ENCODE data around the gene TMF1.

The TMF1 gene

GRCh38 chr3:69052472-69052898 lies 352 bp upstream of the TMF1 start:
- Histone ChIP-seq H3K4me3 (ENCODE audit: low read length in 2 of 2) (peak overlapping the region; percentile 76 to 98), H3K9ac (ENCODE audit: low read depth in 1 of 2, low read length in 2 of 2) (peak overlapping the region; percentile 97 to 98), H3K36me3 (ENCODE audit: control insufficient read depth in 2 of 2, insufficient read depth in 2 of 2, low read length in 2 of 2) (peaks cover 24 to 26% of the 10 kb centered on the region in 2 donors), H3K4me1 (ENCODE audit: control insufficient read depth in 2 of 2, insufficient read depth in 2 of 2, low read length in 2 of 2) (peaks cover 4 to 9% of the 10 kb centered on the region in 2 donors), H3K27me3 (ENCODE audit: control insufficient read depth in 2 of 2, insufficient read depth in 2 of 2, low read length in 2 of 2) (no peaks in the 10 kb centered on the region), H3K27ac (ENCODE audit: low read depth in 2 of 2, low read length in 2 of 2) (peak overlapping the region; percentile 96 to 98), H3K9me3 (ENCODE audit: control insufficient read depth in 2 of 2, low read length in 2 of 2) (no peaks in the 10 kb centered on the region)

- peaks cover 23 to 25% of the 10 kb centered on the region in 2 donors for H3K36me3 ChIP-seq (ENCODE audit: control insufficient read depth in 2 of 2, insufficient read depth in 2 of 2, low read length in 2 of 2)
- no peaks in the 10 kb centered on the region for H3K9me3 ChIP-seq (ENCODE audit: control insufficient read depth in 2 of 2, low read length in 2 of 2)
- peaks cover 4 to 9% of the 10 kb centered on the region in 2 donors for H3K4me1 ChIP-seq (ENCODE audit: control insufficient read depth in 2 of 2, insufficient read depth in 2 of 2, low read length in 2 of 2)
- no peak overlapping the region for H3K9ac ChIP-seq (ENCODE audit: low read depth in 1 of 2, low read length in 2 of 2)
- H3K27me3 ChIP-seq (ENCODE audit: control insufficient read depth in 2 of 2, insufficient read depth in 2 of 2, low read length in 2 of 2), result no peaks in the 10 kb centered on the region
- H3K4me3 ChIP-seq (ENCODE audit: low read length in 2 of 2), result no peak overlapping the region
- no peak overlapping the region for H3K27ac ChIP-seq (ENCODE audit: low read depth in 2 of 2, low read length in 2 of 2)
Observed at GRCh38 chr3:69048990-69049389, 3.1 kb downstream of the TMF1 start.

- Histone ChIP-seq H3K27ac (ENCODE audit: low read depth in 2 of 2, low read length in 2 of 2) (no peak overlapping the region), H3K36me3 (ENCODE audit: control insufficient read depth in 2 of 2, insufficient read depth in 2 of 2, low read length in 2 of 2) (peaks cover 47 to 49% of the 10 kb centered on the region in 2 donors), H3K9ac (ENCODE audit: low read depth in 1 of 2, low read length in 2 of 2) (no peak overlapping the region), H3K4me1 (ENCODE audit: control insufficient read depth in 2 of 2, insufficient read depth in 2 of 2, low read length in 2 of 2) (peaks cover 0 to 6% of the 10 kb centered on the region in 2 donors), H3K9me3 (ENCODE audit: control insufficient read depth in 2 of 2, low read length in 2 of 2) (no peaks in the 10 kb centered on the region), H3K27me3 (ENCODE audit: control insufficient read depth in 2 of 2, insufficient read depth in 2 of 2, low read length in 2 of 2) (no peaks in the 10 kb centered on the region), H3K4me3 (ENCODE audit: low read length in 2 of 2) (no peak overlapping the region)
Observed at GRCh38 chr3:69044608-69045007, 7.5 kb downstream of the TMF1 start.

- H3K4me3 ChIP-seq (ENCODE audit: low read length in 2 of 2), result no peak overlapping the region
- no peaks in the 10 kb centered on the region for H3K27me3 ChIP-seq (ENCODE audit: control insufficient read depth in 2 of 2, insufficient read depth in 2 of 2, low read length in 2 of 2)
- no peaks in the 10 kb centered on the region for H3K9me3 ChIP-seq (ENCODE audit: control insufficient read depth in 2 of 2, low read length in 2 of 2)
- no peaks in the 10 kb centered on the region for H3K4me1 ChIP-seq (ENCODE audit: control insufficient read depth in 2 of 2, insufficient read depth in 2 of 2, low read length in 2 of 2)
- H3K9ac ChIP-seq (ENCODE audit: low read depth in 1 of 2, low read length in 2 of 2), result no peak overlapping the region
- H3K36me3 ChIP-seq (ENCODE audit: control insufficient read depth in 2 of 2, insufficient read depth in 2 of 2, low read length in 2 of 2), result peaks cover 58 to 63% of the 10 kb centered on the region in 2 donors
- H3K27ac ChIP-seq (ENCODE audit: low read depth in 2 of 2, low read length in 2 of 2), result no peak overlapping the region
Observed at GRCh38 chr3:69033470-69033869, 18.7 kb downstream of the TMF1 start.

GRCh38 chr3:69032737-69033136 lies 19.4 kb downstream of the TMF1 start:
- H3K9me3 ChIP-seq (ENCODE audit: control insufficient read depth in 2 of 2, low read length in 2 of 2), result no peaks in the 10 kb centered on the region
- no peak overlapping the region for H3K4me3 ChIP-seq (ENCODE audit: low read length in 2 of 2)
- peaks cover 56 to 59% of the 10 kb centered on the region in 2 donors for H3K36me3 ChIP-seq (ENCODE audit: control insufficient read depth in 2 of 2, insufficient read depth in 2 of 2, low read length in 2 of 2)
- no peaks in the 10 kb centered on the region for H3K4me1 ChIP-seq (ENCODE audit: control insufficient read depth in 2 of 2, insufficient read depth in 2 of 2, low read length in 2 of 2)
- no peak overlapping the region for H3K9ac ChIP-seq (ENCODE audit: low read depth in 1 of 2, low read length in 2 of 2)
- no peak overlapping the region for H3K27ac ChIP-seq (ENCODE audit: low read depth in 2 of 2, low read length in 2 of 2)
- H3K27me3 ChIP-seq (ENCODE audit: control insufficient read depth in 2 of 2, insufficient read depth in 2 of 2, low read length in 2 of 2), result no peaks in the 10 kb centered on the region

GRCh38 chr3:69032142-69032541 lies 20.0 kb downstream of the TMF1 start:
- Histone ChIP-seq H3K27ac (ENCODE audit: low read depth in 2 of 2, low read length in 2 of 2) (no peak overlapping the region), H3K36me3 (ENCODE audit: control insufficient read depth in 2 of 2, insufficient read depth in 2 of 2, low read length in 2 of 2) (peaks cover 56 to 65% of the 10 kb centered on the region in 2 donors), H3K9ac (ENCODE audit: low read depth in 1 of 2, low read length in 2 of 2) (no peak overlapping the region), H3K9me3 (ENCODE audit: control insufficient read depth in 2 of 2, low read length in 2 of 2) (no peaks in the 10 kb centered on the region), H3K27me3 (ENCODE audit: control insufficient read depth in 2 of 2, insufficient read depth in 2 of 2, low read length in 2 of 2) (no peaks in the 10 kb centered on the region), H3K4me3 (ENCODE audit: low read length in 2 of 2) (no peak overlapping the region), H3K4me1 (ENCODE audit: control insufficient read depth in 2 of 2, insufficient read depth in 2 of 2, low read length in 2 of 2) (no peaks in the 10 kb centered on the region)

GRCh38 chr3:69031635-69032034 lies 20.5 kb downstream of the TMF1 start:
- Histone ChIP-seq H3K27me3 (ENCODE audit: control insufficient read depth in 2 of 2, insufficient read depth in 2 of 2, low read length in 2 of 2) (no peaks in the 10 kb centered on the region), H3K4me1 (ENCODE audit: control insufficient read depth in 2 of 2, insufficient read depth in 2 of 2, low read length in 2 of 2) (no peaks in the 10 kb centered on the region), H3K36me3 (ENCODE audit: control insufficient read depth in 2 of 2, insufficient read depth in 2 of 2, low read length in 2 of 2) (peaks cover 57 to 63% of the 10 kb centered on the region in 2 donors), H3K4me3 (ENCODE audit: low read length in 2 of 2) (no peak overlapping the region), H3K27ac (ENCODE audit: low read depth in 2 of 2, low read length in 2 of 2) (no peak overlapping the region), H3K9me3 (ENCODE audit: control insufficient read depth in 2 of 2, low read length in 2 of 2) (no peaks in the 10 kb centered on the region), H3K9ac (ENCODE audit: low read depth in 1 of 2, low read length in 2 of 2) (no peak overlapping the region)

- no peaks in the 10 kb centered on the region for H3K27me3 ChIP-seq (ENCODE audit: control insufficient read depth in 2 of 2, insufficient read depth in 2 of 2, low read length in 2 of 2)
Observed at GRCh38 chr3:69020857-69021256, 31.3 kb downstream of the TMF1 start.

GRCh38 chr3:69020424-69020823 lies 31.7 kb downstream of the TMF1 start:
- H3K4me3 ChIP-seq (ENCODE audit: low read length in 2 of 2), result no peak overlapping the region
- no peaks in the 10 kb centered on the region for H3K4me1 ChIP-seq (ENCODE audit: control insufficient read depth in 2 of 2, insufficient read depth in 2 of 2, low read length in 2 of 2)
- no peaks in the 10 kb centered on the region for H3K27me3 ChIP-seq (ENCODE audit: control insufficient read depth in 2 of 2, insufficient read depth in 2 of 2, low read length in 2 of 2)
- peaks cover 21 to 35% of the 10 kb centered on the region in 2 donors for H3K36me3 ChIP-seq (ENCODE audit: control insufficient read depth in 2 of 2, insufficient read depth in 2 of 2, low read length in 2 of 2)
- H3K9me3 ChIP-seq (ENCODE audit: control insufficient read depth in 2 of 2, low read length in 2 of 2), result no peaks in the 10 kb centered on the region
- no peak overlapping the region for H3K27ac ChIP-seq (ENCODE audit: low read depth in 2 of 2, low read length in 2 of 2)
- H3K9ac ChIP-seq (ENCODE audit: low read depth in 1 of 2, low read length in 2 of 2), result no peak overlapping the region

More at GRCh38 chr3:69020857-69021256, 31.3 kb downstream of the TMF1 start:
- no peak overlapping the region for H3K9ac ChIP-seq (ENCODE audit: low read depth in 1 of 2, low read length in 2 of 2)
- H3K4me3 ChIP-seq (ENCODE audit: low read length in 2 of 2), result no peak overlapping the region
- peaks cover 26 to 39% of the 10 kb centered on the region in 2 donors for H3K36me3 ChIP-seq (ENCODE audit: control insufficient read depth in 2 of 2, insufficient read depth in 2 of 2, low read length in 2 of 2)
- no peaks in the 10 kb centered on the region for H3K4me1 ChIP-seq (ENCODE audit: control insufficient read depth in 2 of 2, insufficient read depth in 2 of 2, low read length in 2 of 2)
- H3K27ac ChIP-seq (ENCODE audit: low read depth in 2 of 2, low read length in 2 of 2), result no peak overlapping the region
- no peaks in the 10 kb centered on the region for H3K9me3 ChIP-seq (ENCODE audit: control insufficient read depth in 2 of 2, low read length in 2 of 2)

- Histone ChIP-seq H3K4me3 (ENCODE audit: low read length in 2 of 2) (no peak overlapping the region), H3K27ac (ENCODE audit: low read depth in 2 of 2, low read length in 2 of 2) (no peak overlapping the region), H3K36me3 (ENCODE audit: control insufficient read depth in 2 of 2, insufficient read depth in 2 of 2, low read length in 2 of 2) (peaks cover 2 to 10% of the 10 kb centered on the region in 2 donors), H3K9me3 (ENCODE audit: control insufficient read depth in 2 of 2, low read length in 2 of 2) (no peaks in the 10 kb centered on the region), H3K9ac (ENCODE audit: low read depth in 1 of 2, low read length in 2 of 2) (no peak overlapping the region), H3K27me3 (ENCODE audit: control insufficient read depth in 2 of 2, insufficient read depth in 2 of 2, low read length in 2 of 2) (no peaks in the 10 kb centered on the region), H3K4me1 (ENCODE audit: control insufficient read depth in 2 of 2, insufficient read depth in 2 of 2, low read length in 2 of 2) (peaks cover 3 to 7% of the 10 kb centered on the region in 2 donors)
Observed at GRCh38 chr3:69016901-69017300, 35.2 kb downstream of the TMF1 start.

GRCh38 chr3:69016102-69016501 lies 36.0 kb downstream of the TMF1 start:
- H3K9me3 ChIP-seq (ENCODE audit: control insufficient read depth in 2 of 2, low read length in 2 of 2), result no peaks in the 10 kb centered on the region
- H3K27me3 ChIP-seq (ENCODE audit: control insufficient read depth in 2 of 2, insufficient read depth in 2 of 2, low read length in 2 of 2), result no peaks in the 10 kb centered on the region
- H3K9ac ChIP-seq (ENCODE audit: low read depth in 1 of 2, low read length in 2 of 2), result no peak overlapping the region
- peaks cover 0 to 6% of the 10 kb centered on the region in 2 donors for H3K36me3 ChIP-seq (ENCODE audit: control insufficient read depth in 2 of 2, insufficient read depth in 2 of 2, low read length in 2 of 2)
- no peak overlapping the region for H3K27ac ChIP-seq (ENCODE audit: low read depth in 2 of 2, low read length in 2 of 2)
- H3K4me1 ChIP-seq (ENCODE audit: control insufficient read depth in 2 of 2, insufficient read depth in 2 of 2, low read length in 2 of 2), result peaks cover 3 to 7% of the 10 kb centered on the region in 2 donors
- H3K4me3 ChIP-seq (ENCODE audit: low read length in 2 of 2), result no peak overlapping the region
